Smooth muscle cell (in vitro differentiated cells): ENCODE results near the gene SEC24C. TPM values are rescaled to one million over a fixed set of nuclear protein-coding genes. Genes with fewer than 3 reads are reported as not detected.

Experiments
- DNase-seq: peaks from one replicate; lab custom pipeline; 2025; ENCODE audit not compliant: unreplicated experiment; lab: John Stamatoyannopoulos, UW
- H2AFZ ChIP-seq: fragments of 200-600 bp; sonication (generic); 2 replicates; pipeline ENCODE4 v1.6.0; 2016; ENCODE audit warnings: antibody characterized with exemption, low read depth, mild to moderate bottlenecking
- H3F3A ChIP-seq: fragments of 200-600 bp; sonication (generic); 2 replicates; pipeline ENCODE4 v1.6.0; 2017; ENCODE audit warnings: antibody characterized with exemption, low read depth
- H3K27ac ChIP-seq: fragments of 200-600 bp; sonication (generic); 2 replicates; pipeline ENCODE4 v1.5.1; 2016; ENCODE audit warnings: low read depth, mild to moderate bottlenecking
- H3K27me3 ChIP-seq: fragments of 200-600 bp; sonication (generic); 2 replicates; pipeline ENCODE4 v1.6.1; 2016; ENCODE audit warnings: low read depth, mild to moderate bottlenecking
- H3K36me3 ChIP-seq: fragments of 200-600 bp; sonication (generic); 2 replicates; pipeline ENCODE4 v1.5.1; 2016; ENCODE audit warnings: low read depth
- H3K4me1 ChIP-seq: fragments of 200-600 bp; sonication (generic); 2 replicates; pipeline ENCODE4 v1.5.1; 2016; ENCODE audit warnings: low read depth
- H3K4me2 ChIP-seq: fragments of 200-600 bp; sonication (generic); 2 replicates; pipeline ENCODE4 v1.6.0; 2016; ENCODE audit warnings: mild to moderate bottlenecking
- H3K4me3 ChIP-seq: fragments of 200-600 bp; sonication (generic); 2 replicates; pipeline ENCODE4 v1.5.1; 2016; ENCODE audit warnings: mild to moderate bottlenecking
- H3K79me2 ChIP-seq: fragments of 200-600 bp; sonication (generic); 2 replicates; pipeline ENCODE4 v1.6.0; 2016; ENCODE audit warnings: low read depth, mild to moderate bottlenecking
- H3K9ac ChIP-seq: fragments of 200-600 bp; sonication (generic); 2 replicates; pipeline ENCODE4 v1.6.0; 2016; ENCODE audit warnings: low read depth
- H3K9me3 ChIP-seq: fragments of 200-600 bp; sonication (generic); replicated peaks from 2 replicates; pipeline ENCODE4 v1.5.1; 2016; ENCODE audit warnings: low read depth
- H4K20me1 ChIP-seq: fragments of 200-600 bp; sonication (generic); 2 replicates; pipeline ENCODE4 v1.6.0; 2016; ENCODE audit warnings: low read depth
- WGBS: methylation state at CpG from one replicate; pipeline ENCODE4 v1.1.7; 2016; ENCODE audit warnings: low lambda C conversion rate; 5-methylcytosine and 5-hydroxymethylcytosine counted together
- polyA plus RNA-seq: library from polyadenylated mRNA; unstranded; fragments of >200 nt; fragmentation: Nextera tagmentation; extraction: Ambion mirVana; gene quantifications from 2 replicates; pipeline ENCODE4 v1.2.1, GENCODE V29; 2016
- total RNA-seq: library from RNA; depleted of rRNA; stranded (reverse); fragments of >200 nt; gene quantifications from 2 replicates; pipeline ENCODE4 v1.2.3, GENCODE V29; 2014
- TF ChIP-seq, protein P1 (sequence below): fragments of 200-600 bp; sonication (generic); IDR thresholded peaks from 2 replicates; pipeline ENCODE4 v1.5.1; 2017; ENCODE audit warnings: borderline replicate concordance, mild to moderate bottlenecking, antibody characterized with exemption; ENCODE audit not compliant: insufficient read depth, poor library complexity, severe bottlenecking

Gene SEC24C
- total and polyA plus RNA-seq, 2 experiments from 2014 or later = 41.5 to 54.7 TPM

DNA sequence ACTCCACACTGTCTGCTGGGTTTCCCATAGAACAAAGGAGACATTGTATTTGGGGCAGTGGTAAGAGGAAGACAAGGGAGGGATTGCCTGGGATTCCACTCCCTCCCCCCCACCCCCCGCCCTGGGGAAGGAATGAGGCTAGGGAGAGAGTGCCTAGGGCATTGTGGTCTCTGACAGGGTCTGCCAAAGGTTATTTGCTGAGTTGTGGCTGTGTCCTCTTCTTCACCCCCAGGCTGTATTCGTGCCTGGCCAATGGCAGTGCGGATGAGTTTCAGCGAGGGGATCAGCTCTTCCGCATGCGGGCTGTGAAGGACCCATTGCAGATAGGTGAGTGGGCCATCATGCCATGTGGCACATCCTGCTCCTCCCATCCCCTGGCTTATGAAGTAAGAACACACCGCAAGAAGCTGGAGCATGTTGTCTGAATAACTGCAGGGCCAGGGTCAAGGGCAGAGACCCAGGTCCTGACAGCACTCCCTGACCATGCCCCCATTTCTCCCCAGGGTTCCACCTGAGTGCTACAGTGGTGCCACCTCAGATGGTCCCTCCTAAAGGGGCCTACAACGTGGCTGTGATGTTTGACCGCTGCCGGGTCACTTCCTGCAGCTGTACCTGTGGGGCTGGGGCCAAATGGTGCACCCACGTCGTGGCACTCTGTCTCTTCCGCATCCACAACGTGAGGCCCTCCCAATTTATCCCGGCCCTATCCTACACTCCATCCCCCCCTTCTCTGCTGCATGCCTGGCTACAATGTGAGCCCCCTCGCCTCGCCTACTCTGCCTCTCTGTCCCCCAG, 44.9 kb downstream of the SEC24C start:
- DNase-seq = no peak
- Histone ChIP-seq H3K4me3 (no peak overlapping the region), H3K79me2 (peaks cover 35% of the 10 kb centered on the region), H3K4me1 (peaks cover 4% of the 10 kb centered on the region), H3K9ac (no peak overlapping the region), H4K20me1 (peaks cover 40% of the 10 kb centered on the region), H2AFZ (no peak overlapping the region), H3K9me3 (no peaks in the 10 kb centered on the region), H3F3A (peaks cover 2% of the 10 kb centered on the region), H3K27me3 (no peaks in the 10 kb centered on the region), H3K27ac (no peak overlapping the region), H3K4me2 (no peak overlapping the region), H3K36me3 (peaks cover 4% of the 10 kb centered on the region)
- 95% methylated on average over 17 of the region's 17 CpGs for WGBS
- TF ChIP-seq, protein P1, sequence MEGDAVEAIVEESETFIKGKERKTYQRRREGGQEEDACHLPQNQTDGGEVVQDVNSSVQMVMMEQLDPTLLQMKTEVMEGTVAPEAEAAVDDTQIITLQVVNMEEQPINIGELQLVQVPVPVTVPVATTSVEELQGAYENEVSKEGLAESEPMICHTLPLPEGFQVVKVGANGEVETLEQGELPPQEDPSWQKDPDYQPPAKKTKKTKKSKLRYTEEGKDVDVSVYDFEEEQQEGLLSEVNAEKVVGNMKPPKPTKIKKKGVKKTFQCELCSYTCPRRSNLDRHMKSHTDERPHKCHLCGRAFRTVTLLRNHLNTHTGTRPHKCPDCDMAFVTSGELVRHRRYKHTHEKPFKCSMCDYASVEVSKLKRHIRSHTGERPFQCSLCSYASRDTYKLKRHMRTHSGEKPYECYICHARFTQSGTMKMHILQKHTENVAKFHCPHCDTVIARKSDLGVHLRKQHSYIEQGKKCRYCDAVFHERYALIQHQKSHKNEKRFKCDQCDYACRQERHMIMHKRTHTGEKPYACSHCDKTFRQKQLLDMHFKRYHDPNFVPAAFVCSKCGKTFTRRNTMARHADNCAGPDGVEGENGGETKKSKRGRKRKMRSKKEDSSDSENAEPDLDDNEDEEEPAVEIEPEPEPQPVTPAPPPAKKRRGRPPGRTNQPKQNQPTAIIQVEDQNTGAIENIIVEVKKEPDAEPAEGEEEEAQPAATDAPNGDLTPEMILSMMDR = no peak

DNA sequence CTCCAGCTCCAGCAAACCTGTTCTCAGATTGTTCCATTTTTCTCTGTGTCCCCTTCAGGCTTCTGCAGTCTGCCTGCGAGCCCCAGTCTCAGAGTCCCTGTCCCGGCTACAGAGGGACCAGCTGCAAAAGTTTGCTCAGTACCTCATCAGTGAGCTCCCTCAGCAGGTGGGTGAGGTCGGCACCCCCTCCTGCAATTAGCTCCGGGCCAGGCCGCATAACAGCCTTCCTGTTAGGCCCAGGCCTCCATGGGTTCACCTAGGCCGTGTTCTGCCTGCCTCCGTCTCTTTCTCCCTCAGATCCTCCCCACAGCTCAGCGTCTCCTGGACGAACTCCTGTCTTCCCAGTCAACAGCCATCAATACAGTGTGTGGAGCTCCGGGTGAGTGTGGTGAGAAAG, 45.5 kb downstream of the SEC24C start:
- Histone ChIP-seq H3K27ac (no peak overlapping the region), H3K79me2 (peaks cover 29% of the 10 kb centered on the region), H3K4me1 (peaks cover 4% of the 10 kb centered on the region), H3K9me3 (no peaks in the 10 kb centered on the region), H3K36me3 (peaks cover 6% of the 10 kb centered on the region), H3K4me2 (no peak overlapping the region), H3K27me3 (no peaks in the 10 kb centered on the region), H3K9ac (no peak overlapping the region), H3K4me3 (no peak overlapping the region), H2AFZ (no peak overlapping the region), H3F3A (no peaks in the 10 kb centered on the region), H4K20me1 (peaks cover 40% of the 10 kb centered on the region)
- WGBS = 98% methylated on average over 10 of the region's 10 CpGs
- TF ChIP-seq, protein P1 = no peak
- no peak for DNase-seq

DNA sequence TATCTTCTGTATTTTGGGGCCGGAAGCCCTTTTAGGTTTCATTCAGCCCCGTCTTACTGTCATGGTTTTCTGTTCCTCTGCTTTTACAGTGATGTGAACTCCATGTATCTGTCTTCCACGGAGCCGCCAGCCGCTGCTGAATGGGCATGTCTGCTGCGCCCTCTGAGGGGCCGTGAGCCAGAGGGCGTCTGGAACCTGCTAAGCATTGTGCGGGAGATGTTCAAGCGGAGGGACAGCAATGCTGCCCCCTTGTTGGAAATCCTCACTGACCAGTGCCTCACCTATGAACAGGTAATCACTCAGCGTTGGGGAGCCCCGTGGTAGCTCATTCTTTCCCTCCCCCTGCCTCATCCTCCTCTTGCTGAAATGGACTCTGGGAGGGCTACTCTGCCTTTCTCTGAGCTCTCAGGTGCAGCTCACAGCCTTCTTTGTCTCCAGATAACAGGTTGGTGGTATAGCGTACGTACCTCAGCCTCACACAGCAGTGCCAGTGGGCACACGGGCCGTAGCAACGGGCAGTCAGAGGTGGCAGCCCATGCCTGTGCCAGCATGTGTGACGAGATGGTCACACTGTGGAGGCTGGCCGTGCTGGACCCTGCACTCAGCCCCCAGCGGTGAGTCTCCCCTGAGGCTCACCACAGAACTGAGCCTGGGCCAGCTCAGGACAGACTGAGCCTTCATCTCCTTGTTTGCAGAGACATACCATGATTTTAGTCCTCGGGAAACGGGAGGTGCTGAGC, 46.9 kb downstream of the SEC24C start:
- Histone ChIP-seq H3K36me3 (peaks cover 6% of the 10 kb centered on the region), H3K9me3 (no peaks in the 10 kb centered on the region), H3F3A (no peaks in the 10 kb centered on the region), H3K27ac (no peak overlapping the region), H3K9ac (no peak overlapping the region), H2AFZ (no peak overlapping the region), H3K4me1 (peaks cover 4% of the 10 kb centered on the region), H3K27me3 (no peaks in the 10 kb centered on the region), H3K79me2 (peaks cover 26% of the 10 kb centered on the region), H3K4me3 (no peak overlapping the region), H4K20me1 (peaks cover 39% of the 10 kb centered on the region), H3K4me2 (no peak overlapping the region)
- TF ChIP-seq, protein P1 = no peak
- DNase-seq = no peak
- 96% methylated on average over 22 of the region's 22 CpGs for whole genome bisulfite sequencing
